NCI-H82 treated with DMSO at 0.1 percent for 48 hours (cell line): Measurements from ENCODE around the gene GRP.
A peak's percentile ranks its signal among the peaks of the same experiment; 100 is the strongest.

Source experiments
- DNase-seq: peaks from one replicate; lab custom pipeline; 2025; ENCODE audit not compliant: unreplicated experiment; lab: John Stamatoyannopoulos, UW

Gene GRP

DNA sequence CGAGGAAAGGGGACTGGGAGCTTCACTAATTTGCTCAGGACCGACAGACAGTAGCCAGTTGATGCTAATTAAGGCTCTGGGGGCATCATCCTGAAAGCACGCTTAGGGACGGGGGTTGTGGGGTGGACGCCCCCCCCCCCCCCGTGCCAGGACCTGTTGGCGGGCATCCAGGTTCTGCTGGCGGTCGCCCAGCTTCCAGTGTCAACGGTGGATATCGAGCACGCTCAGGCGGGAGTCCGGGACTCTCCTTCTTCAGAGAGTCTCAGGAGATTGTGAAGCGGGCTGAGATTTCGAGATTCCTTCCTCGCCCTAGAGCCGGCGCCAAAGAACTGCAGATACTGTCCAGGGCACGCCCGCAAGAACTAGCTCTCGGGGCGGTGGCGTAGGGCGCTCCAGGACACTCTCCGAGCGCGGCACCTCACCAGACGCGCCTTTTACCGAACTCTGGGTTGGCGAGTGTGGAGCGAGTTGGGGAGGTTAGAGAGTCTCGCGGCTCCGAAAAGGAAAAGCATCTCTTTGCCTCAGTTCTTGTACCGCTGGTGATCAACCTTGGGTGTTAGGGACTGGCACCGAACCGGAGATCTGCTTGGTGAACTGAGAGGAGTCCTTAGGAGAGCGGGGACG, 47.7 kb downstream of the GRP start:
- no peak for DNase-seq

- no peak for DNase-seq
These were observed 48.3 kb downstream of the GRP start for GRCh38 chr18:59268127-59268720.

- DNase-seq, result no peak
These were observed 49.0 kb downstream of the GRP start for GRCh38 chr18:59268721-59269562.

DNA sequence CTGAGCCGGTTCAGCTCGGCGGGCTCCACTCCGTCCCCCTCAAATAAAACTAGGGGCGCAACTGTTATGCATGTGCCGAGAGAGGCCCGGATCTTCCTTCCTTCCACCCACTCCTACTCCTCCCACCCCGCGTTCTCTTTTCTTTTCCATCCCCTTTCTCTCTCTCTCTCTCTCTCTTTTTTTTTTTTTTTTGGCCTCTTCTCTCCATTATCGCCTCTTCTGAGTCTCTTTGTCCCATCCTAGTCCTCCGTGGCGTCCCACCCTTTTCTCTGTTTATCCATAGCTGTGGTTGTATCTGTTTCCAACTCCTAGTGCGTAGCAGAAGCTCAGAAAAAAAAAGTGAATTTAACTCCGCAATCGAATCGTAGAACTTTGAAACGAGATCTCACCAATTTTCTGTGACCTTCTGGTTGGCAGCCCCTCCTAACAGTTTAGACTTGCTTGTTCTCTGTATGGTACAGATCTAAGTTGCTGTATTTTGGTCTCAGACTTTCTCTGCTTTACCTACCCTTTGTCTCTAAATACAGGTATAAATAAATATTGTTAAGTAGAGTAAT, 49.7 kb downstream of the GRP start:
- no peak for DNase-seq

DNA sequence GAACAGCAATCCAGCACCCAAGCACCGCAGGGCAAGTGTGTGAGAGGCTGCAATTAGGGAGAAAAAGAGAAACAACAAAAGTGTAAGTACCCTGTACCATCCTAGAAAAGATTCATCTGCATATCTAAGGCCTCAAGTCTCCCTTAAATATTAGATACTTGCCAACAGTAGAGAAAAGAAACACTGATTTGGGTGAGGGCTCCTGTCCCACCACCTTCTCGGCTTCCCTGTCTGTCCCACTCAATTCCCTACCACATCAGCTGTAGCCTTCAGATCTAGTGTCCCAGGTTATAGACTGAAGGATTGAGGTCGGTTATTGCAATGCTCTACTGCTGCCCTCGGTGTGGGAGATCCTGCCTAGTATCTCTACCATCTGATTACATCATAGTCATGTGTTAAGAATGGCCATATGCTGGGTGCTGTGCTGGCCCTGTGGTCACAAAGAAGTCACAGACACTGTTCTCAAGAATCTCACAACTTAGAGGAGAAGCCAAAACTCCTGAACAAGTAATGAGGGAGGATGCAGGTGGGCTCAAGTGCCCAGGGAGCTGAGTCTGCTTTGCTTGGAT, 50.8 kb downstream of the GRP start:
- no peak for DNase-seq

DNA sequence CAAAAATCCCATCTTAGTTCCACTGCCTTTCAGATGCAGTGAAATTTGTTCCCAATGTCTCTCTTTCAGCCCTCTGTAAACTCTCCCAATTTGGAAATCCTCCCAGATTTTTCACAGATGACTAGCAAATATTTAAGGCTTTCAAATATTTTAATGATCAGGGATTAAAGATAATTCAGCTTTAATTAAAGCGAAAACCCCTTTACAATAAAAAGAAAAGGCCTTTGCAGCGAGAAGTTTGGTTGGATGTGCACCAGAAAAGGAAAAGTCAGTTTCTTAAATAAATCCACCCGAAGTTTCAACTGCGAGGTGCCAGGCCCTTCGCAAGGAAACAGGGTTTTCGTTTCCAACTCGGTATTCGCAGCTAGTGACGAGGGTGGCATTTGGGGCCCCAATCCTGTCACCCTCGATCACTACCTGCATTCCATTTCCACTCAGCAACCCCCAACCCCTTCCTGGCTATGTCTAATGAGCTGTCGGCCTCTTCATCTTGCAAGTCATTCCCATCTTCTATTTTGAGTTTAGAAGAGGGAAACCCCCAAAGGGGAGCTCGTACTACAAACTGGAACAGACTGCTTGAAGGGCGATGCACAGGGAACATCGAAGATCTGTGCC, 51.8 kb downstream of the GRP start:
- DNase-seq, result no peak

- DNase-seq, result no peak
These were observed 52.4 kb downstream of the GRP start for GRCh38 chr18:59272221-59272888.

DNA sequence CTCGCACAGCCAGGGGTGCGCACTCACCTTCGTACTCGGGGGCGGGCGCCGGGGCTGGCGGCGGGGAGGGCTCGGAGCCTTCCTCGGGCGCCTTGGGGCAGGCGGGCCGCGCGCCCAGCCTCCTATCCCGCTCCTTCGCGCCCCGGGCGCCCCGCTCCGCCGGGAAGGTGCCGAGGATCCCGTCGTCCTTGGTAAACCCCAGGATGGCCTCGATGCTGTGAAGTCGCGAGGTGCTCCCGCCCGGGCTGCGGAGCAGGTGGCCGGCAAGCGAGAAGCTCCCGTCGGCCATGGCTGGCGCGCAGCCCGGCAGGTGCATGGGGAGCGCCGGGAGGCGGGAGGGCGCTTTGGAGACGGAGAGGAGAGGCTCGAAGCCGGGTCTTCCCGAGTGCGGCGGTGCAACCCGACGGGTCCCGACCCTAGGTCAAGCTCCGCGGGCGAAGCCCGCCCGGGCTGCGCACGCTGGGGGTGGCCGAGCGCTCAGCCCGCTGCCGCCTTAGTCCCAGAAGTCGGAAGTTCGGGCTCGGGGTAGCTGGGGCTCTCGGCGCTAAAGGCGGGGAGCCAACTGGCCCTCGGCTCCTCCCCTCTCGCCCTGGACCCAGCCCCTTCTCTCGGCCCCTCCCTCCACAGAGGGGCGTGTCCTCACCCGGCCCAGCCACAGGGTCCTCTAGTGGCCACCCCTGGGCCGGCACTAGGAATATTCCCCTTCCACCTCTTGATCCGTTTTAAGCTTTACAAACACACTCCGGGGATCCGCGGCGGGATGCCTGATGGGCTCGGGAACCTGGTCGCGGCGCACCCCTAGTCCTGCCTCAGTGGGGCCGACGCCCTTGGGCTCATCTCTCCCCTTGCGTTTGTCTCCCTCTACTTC, 53.2 kb downstream of the GRP start, which contains the start of gene RAX:
Gene RAX, minus strand, starts transcription at position 564 of the 868 bp plus-strand sequence. Its CDS starts 248 bp downstream, at position 316.
- no peak for DNase-seq

DNA sequence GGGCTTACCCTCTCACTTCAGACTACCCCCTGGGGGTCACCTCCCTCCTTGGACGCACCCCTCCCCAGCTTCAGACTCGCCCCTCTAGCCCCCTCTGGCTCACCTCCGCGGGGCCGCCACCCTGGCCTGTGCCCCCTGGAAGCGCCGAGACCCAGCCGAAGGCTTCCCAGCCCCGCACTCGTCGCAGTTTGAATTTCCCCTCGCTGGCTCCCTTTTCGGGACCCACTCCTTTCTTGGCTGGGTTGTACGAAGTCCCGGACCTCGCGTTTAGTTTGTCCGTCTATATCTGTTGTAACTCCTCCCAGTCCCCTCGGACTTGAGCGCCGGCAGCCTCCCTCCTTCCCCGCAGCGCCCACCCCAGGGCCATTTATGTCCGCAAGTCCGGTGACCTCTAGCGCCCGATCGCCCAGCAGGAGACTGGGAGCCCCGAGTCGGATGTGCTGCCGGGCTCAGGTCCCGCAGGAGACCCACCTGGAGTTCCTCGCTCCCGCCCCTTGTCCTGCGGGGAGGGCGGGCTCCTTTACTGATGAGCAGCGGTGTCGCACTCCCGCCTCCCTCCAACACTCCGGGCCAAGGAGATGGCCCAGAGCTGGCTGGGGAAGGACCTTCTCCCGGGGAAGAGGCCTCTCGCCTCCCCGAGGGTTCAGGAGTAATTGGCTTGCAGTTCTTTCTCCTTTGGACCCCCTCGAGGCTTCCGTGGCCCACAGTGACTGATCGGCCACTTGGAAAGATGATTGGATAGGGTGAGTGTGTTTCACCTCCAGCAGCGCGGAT, 54.0 kb downstream of the GRP start:
- DNase-seq, result no peak

DNA sequence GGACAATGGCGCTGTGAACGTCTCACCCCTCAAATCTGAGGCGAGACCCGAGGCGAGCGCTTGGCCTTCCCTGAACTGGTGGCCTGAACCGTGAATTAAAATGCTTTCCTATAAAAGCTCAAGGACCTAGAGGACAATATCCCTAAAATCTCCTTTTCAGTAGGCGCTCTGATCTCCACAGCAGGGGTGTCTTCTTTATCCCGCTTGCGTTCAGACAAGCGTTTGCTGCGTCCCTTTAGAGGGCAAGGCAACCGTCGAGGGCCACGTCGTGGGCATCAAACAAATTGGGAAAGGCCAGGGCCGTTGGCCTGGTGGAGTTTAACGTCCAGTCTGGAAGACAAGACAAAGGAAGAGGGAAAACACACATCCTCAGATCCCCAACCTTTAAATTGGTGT, 54.6 kb downstream of the GRP start:
- no peak for DNase-seq

GRCh38 chr18:59275406-59275949, 55.5 kb downstream of the GRP start:
- DNase-seq, result no peak

DNA sequence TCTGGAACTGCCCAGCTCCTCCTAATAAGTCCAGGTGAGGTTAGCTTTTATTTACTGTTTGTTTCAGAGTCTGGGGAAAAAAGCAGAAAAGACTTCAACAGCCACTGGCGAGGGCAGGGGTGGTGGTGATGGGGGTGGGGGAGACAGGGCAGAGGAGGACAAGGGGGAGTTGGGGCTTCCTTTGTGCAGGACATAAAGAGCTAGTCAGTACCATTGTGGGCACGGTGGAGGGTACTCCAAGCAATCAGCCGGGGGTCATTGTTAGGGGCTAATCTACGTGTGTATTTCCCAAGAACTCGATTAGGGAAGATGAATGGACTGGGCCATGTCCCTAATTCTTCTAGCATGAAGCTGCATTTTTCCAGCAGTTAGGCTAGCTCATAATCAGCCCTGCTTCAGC, 56.1 kb downstream of the GRP start:
- no peak for DNase-seq

GRCh38 chr18:59278793-59279192, 58.8 kb downstream of the GRP start:
- DNase-seq, result no peak

DNA sequence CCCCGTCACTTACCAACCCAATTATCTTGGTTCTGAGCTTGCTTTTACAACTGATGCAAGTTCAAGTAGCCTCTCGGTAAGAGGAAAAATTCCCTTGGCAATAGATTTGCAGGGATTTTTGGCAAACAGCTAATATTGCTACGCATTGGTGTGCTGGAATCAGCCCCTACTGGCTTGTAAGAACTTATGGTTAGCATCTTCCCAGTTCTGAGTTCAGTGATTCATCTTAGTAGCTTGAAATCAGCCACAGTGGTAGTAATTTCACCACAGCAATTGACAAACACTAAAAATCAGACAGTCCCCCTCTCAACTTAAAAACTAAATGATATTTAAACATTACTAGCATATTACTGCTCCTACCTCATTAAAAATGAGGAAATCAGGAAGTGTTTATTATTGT, 59.2 kb downstream of the GRP start:
- DNase-seq, result no peak

DNA sequence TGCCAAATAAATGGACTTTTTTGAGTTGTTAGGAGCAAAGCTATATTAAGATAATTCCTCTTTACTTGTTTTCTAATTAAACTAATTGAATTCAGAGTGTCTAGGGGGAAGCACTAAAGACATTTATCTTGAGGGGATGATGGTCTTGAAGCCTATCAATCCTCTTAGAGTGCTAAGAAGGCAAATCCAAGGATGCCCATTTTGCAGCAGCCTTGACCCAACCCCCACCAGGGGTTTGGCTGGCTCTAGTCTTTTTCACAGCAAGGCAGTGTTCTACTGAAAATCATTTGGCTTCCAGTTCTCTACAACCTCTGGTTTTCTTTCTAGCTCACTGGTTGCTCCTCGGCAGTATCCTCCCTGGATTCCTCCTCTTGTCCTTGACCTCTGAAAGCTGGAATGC, 59.8 kb downstream of the GRP start:
- DNase-seq, result peak; percentile 83
